NCI-H524 (cell line): ENCODE results near the gene TYROBP.
"Not testable (repeated sequence)": the region's sequence is repeated elsewhere in the genome, so short reads cannot be mapped to it uniquely, and the experiment has no call there.

Experiments
- DNase-seq, 2 experiments: peaks; one replicate each; lab custom pipeline; 2025; lab: John Stamatoyannopoulos, UW

Gene TYROBP

DNA sequence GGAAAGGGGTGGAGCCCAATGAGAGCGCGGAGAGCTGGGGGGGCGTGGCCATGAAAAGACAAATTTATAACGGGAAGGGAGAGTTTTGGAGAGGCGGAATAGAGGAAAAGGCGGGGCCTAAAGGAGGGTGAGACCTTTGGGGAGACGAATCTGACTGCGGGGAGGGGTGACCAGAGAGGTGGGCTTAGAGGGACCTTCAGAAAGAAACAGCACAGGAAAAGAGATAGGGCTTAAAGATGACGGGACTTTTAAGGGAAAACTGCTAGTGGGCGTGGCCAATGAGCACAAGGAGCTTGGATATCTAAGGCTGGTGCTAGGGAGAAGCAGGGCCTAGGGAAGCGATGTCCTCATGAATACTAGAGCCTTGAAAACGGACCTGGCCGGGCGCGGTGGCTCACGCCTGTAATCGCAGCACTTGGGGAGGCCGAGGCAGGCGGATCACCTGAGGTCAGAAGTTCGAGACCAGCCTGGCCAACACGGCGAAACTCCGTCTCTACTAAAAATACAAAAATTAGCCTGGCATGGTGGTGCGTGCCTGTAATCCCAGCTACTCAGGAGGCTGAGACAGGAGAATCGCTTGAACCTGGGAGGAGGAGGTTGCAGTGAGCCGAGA is 37.9 kb downstream of the TYROBP start:
- DNase-seq, result not testable (repeated sequence)

DNA sequence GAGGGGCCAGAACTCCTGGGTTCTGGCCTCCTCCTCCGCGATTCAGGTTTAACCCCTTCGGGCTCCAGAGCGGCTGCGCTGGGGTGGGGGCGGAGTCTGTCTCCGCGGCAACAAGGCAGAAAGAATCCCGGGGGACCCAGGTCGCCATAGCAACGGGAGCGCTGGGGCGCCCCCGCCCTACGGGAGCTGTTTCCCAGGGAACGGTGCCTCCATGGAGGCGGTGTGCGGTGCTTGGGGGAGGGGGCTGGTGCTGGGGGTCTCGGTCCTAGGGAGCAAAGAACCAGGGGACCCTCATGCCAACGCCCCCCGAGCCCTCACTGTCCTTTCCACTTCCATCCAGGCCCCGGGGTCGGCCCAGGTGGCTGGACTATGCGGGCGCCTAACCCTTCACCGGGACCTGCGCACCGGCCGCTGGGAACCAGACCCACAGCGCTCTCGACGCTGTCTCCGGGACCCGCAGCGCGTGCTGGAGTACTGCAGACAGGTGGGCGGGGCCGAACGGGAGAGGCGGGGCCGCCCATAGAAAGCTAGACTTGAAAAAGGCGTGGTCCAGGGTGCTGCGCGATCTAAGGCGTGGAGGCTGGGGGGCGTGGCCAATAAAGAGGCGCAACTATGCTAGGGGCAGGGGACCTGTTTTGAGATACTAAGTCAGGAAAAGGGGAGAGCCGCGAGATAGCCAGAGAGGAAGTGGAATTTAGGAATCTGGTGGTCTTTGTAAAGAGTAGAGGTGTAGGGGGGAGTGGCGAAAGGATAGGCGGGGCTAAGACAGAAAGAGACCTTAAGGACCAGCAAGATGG is 38.6 kb downstream of the TYROBP start:
- DNase-seq, result peak; percentile 93 to 96

DNA sequence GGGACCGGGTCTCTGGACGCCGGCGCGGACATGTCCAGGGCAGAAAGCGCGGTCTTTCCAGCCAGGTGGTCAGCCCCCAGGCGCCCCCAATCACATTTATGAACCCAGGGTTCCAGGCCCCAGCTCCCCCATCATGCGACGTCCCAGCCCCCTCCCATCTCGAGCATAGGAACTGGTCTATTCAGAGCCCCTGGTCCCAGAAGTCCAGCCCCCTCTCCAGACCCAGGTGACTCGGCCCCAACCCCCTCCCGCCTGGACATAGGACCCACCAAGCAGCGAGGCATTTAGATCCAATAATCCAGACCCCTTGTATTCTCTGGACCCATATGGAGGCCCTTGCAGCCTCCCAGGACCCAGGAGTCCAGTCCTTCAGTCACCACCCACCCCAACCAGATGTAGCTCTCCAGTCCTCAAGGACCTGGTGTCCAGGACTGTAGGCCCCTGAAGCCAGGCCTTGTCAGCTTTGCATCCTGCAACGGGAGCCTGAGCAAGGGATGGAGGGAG is 39.2 kb downstream of the TYROBP start:
- DNase-seq, result no peak

DNA sequence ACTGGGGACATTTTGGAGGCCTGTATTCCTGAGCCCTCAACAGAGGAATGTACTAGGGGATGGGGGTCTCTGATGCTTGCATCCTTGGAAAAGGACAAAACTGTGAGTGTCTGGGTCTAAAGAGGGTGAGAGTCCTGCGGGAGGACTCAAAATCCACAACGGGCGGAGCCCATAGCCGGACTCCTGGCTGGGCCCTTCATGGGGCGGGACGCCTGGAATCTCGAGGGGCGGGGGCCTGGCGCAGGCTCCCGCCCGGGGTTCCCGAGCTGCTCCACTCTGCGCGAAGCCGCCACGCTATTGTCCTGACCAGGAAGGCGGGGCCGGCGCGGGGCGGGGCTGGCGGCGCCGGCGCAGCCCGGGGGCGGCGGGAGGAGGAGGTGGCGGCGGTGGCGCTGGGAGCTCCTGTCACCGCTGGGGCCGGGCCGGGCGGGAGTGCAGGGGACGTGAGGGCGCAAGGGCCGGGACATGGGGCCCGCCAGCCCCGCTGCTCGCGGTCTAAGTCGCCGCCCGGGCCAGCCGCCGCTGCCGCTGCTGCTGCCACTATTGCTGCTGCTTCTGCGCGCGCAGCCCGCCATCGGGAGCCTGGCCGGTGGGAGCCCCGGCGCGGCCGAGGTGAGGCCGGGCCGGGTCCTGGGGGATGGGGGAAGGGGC is 39.8 kb downstream of the TYROBP start, which contains the start of gene APLP1:
TSS of gene APLP1 (plus strand) at position 403 of the 651 bp plus-strand sequence. CDS start at position 466, 63 bp downstream.
- DNase-seq, result peak; percentile 58 to 82

DNA sequence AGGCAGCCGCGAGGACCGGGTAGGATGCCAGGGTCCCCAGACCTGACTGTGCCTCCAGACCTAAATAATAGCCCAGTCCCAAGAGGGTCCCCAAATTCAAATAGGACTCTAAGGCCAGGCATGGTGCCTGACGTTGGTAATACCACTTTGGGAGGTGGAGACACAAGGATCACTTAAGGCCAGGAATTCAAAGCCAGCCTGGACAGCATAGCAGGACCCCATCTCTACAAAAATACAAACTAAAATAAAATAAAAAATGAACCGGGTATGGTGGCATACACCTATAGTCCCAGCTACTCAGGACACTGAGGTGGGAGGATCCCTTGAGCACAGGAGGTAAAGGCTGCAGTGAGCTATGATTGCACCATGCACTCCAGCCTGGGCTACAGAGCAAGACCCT is 45.1 kb downstream of the TYROBP start:
- no peak for DNase-seq

DNA sequence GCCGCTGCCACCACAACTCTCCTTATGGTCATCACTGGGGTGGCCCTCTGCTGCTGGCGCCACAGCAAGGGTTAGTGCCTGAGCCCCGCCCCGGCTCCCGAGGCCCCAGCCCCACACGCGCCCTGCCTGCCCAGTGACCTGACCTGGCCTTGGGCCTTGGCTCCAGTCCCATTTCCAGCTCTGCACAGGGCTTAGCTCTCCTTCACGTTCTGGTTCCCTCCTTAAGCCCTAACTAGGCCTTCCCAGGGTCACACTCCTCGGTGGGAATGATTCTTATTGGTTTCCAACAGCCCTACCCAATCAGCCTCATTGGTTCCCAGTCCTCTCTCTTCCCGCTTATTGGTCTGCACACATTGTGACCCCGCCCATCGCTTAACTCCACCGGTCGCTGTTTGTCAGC is 45.6 kb downstream of the TYROBP start:
- no peak for DNase-seq

DNA sequence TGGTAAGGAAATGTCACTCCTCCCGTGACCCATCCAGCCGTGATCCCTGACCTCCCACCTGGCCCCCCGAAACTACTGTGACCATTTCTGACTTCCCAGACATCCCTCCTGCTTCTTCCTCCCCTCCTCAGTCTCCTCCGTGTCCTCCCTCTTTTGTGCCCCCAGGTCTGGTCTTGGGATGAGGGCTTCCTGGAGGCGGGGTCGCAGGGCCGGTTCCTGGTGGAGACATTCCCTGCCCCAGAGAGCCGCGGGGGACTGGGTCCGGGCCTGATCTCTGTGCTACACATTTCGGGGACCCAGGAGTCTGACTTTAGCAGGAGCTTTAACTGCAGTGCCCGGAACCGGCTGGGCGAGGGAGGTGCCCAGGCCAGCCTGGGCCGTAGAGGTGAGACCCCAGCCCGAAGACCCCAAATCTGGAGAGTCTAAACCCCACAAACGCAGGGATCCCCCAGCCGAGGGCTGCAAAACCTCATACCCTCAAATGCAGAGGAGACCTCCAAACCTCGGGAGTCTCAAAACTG is 46.4 kb downstream of the TYROBP start:
- no peak for DNase-seq

DNA sequence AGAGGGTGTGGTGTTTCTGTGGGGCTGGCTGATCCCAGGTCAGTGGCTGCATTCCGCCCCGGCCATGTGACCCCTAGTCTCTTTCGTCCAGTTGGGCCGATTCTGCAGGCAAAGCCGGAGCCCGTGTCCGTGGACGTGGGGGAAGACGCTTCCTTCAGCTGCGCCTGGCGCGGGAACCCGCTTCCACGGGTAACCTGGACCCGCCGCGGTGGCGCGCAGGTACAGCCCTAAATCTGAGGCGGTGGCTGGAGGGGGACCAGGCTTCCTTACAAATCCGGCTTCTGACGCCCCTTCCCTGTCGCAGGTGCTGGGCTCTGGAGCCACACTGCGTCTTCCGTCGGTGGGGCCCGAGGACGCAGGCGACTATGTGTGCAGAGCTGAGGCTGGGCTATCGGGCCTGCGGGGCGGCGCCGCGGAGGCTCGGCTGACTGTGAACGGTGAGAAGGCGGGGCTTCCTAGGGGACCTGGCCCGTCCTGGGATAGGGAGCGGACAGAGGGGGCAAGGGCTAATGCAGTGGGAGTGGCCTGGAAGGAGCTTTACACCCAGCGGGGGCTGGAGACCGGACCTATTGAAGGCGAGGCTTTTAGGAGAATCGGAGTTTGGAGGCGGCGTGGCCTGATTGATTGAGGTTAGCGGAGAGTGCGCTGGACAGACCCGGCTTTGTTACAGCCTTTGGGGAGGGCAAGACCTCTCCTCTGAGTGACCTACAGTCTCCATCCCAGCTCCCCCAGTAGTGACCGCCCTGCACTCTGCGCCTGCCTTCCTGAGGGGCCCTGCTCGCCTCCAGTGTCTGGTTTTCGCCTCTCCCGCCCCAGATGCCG is 47.1 kb downstream of the TYROBP start:
- DNase-seq, result no peak

DNA sequence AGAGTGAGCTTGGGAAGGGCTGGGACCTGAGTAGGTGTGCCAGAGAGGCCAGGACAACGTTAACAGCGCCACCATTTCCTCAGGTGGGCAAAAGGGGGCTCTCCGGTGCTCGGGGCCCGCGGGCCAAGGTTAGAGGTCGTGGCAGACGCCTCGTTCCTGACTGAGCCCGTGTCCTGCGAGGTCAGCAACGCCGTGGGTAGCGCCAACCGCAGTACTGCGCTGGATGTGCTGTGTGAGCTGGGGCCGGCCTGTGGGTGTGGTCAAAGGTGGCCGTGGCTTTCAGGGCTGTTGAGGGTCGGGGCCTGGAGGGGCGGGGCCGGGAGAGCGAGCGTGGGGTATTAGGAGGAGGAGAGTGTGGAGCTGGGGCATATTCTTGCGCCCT is 47.7 kb downstream of the TYROBP start:
- no peak for DNase-seq

DNA sequence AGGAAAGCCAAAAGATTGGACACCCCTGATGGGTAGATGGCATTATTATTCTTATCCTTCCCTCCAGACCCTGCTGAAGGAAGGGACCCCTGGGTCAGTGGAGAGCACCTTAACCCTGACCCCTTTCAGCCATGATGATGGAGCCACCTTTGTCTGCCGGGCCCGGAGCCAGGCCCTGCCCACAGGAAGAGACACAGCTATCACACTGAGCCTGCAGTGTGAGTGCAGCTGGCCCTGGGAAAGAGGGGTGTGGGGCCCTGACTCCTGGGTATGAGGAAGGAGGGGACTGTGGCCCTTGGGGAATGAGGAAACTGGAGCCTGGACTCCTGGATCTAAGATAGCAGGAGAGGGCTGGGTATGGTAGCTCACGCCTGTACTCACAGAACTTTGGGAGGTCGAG is 48.7 kb downstream of the TYROBP start:
- no peak for DNase-seq

DNA sequence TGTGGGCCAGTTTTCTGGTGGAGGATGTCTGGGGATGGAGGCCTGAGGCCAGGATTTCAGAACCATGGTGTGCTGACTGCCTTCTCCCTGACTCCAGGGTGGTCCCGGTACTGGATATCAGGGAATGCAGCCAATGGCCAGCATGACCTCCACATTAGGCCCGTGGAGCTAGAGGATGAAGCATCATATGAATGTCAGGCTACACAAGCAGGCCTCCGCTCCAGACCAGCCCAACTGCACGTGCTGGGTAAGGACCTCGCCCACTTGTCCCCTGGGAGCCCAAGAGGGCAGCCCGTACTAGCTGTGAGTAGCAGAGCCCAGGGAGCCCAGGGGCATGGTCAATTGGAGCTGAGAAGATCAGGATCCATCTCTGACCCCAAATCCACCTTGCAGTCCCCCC is 49.8 kb downstream of the TYROBP start:
- DNase-seq, result no peak

DNA sequence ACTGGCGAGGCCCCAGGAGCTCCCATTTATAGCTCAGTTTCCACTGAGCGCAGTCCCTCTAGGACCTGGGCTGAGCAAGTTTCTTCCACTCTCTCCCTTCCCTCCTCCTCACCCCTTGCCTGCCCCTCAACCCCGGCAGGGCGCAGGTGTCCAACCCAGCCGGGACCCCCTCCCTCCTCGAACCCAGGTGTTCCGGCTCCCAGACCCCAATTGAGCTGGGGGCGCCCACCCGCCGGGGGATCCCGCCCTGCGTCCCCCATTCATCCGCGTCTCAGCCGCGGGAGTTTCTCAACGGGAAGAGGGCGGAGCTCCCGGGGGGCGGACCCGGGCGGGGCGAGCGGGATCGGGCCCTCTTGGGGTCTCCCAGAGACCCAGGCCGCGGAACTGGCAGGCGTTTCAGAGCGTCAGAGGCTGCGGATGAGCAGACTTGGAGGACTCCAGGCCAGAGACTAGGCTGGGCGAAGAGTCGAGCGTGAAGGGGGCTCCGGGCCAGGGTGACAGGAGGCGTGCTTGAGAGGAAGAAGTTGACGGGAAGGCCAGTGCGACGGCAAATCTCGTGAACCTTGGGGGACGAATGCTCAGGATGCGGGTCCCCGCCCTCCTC is 51.4 kb downstream of the TYROBP start, which contains the start of gene KIRREL2:
TSS of gene KIRREL2 (plus strand) at position 366 of the 604 bp plus-strand sequence. CDS start at position 575, 209 bp downstream.
- DNase-seq, result peak; percentile 52 to 66
